Vagina (tissue), 2 donors: ENCODE measurements around the gene BCAS3. TPM values are rescaled to one million over a fixed set of nuclear protein-coding genes. Genes with fewer than 3 reads are reported as not detected.

Experiments used
- DNase-seq, 2 donors: peaks; one replicate each; pipeline ENCODE4 v3.0.0-alpha.2; 2017; ENCODE audit errors: extremely low spot score in 2 of 2
- H3K27ac ChIP-seq: fragments of 200-600 bp; sonication (generic); one replicate; pipeline ENCODE4 v1.5.1; 2019
- H3K27me3 ChIP-seq: fragments of 200-600 bp; sonication (generic); one replicate; pipeline ENCODE4 v1.5.1; 2019
- H3K36me3 ChIP-seq, 2 donors: fragments of 200-600 bp; sonication (generic); one replicate each; pipeline ENCODE4 v1.5.1; 2017 to 2019
- H3K4me1 ChIP-seq: fragments of 200-600 bp; sonication (generic); one replicate; pipeline ENCODE4 v1.5.1; 2019
- H3K4me3 ChIP-seq, 2 donors: fragments of 200-600 bp; sonication (generic); 1 replicate in 1 of 2; 2 replicates in 1 of 2; pipeline ENCODE4 v1.5.1; 2016 to 2019
- H3K9me3 ChIP-seq: fragments of 200-600 bp; sonication (generic); one replicate; pipeline ENCODE4 v1.5.1; 2019
- CTCF ChIP-seq, 3 experiments: fragments of 450-650 bp in 2 of 3; fragments of 200-600 bp in 1 of 3; sonication (generic) in 1 of 3; IDR thresholded peaks; one replicate each; pipeline ENCODE4 v1.5.1; 2017 to 2019; ENCODE audit warnings: antibody characterized with exemption in 3 of 3, mild to moderate bottlenecking in 2 of 3, moderate library complexity in 2 of 3
- POLR2A ChIP-seq, 2 donors: fragments of 450-650 bp; IDR thresholded peaks; one replicate each; pipeline ENCODE4 v1.6.1; 2017; ENCODE audit warnings: antibody characterized with exemption in 2 of 2, mild to moderate bottlenecking in 2 of 2, moderate library complexity in 2 of 2
- POLR2AphosphoS5 ChIP-seq, 2 donors: sonication (generic); formaldehyde crosslinking; IDR thresholded peaks; one replicate each; pipeline ENCODE4 v1.9.0; 2017; ENCODE audit warnings: antibody characterized with exemption in 2 of 2, mild to moderate bottlenecking in 2 of 2, low read depth in 1 of 2; ENCODE audit not compliant: insufficient read depth in 1 of 2
- intact Hi-C: fragments of 100-400 bp; cut with DNase I; formaldehyde crosslinking; loops from one replicate; pipeline ENCODE4 v1.15.1; 2023
- total RNA-seq: library from RNA; depleted of rRNA; stranded (reverse); fragments of >200 nt; gene quantifications from one replicate; pipeline ENCODE4 v1.2.3, GENCODE V29; 2016

BCAS3 gene
- total RNA-seq, 1 donor from 2014 or later = 33.1 TPM

- intact Hi-C loops = loop anchor here (5.0 kb wide), 2 partner anchors 63 to 143 kb away; no protein-coding TSS in a partner anchor
- Histone ChIP-seq H3K27ac (peak overlapping the region; percentile 83), H3K9me3 (no peaks in the 10 kb centered on the region), H3K4me1 (peaks cover 32% of the 10 kb centered on the region), H3K27me3 (peaks cover 4% of the 10 kb centered on the region), H3K36me3 (no peaks in the 10 kb centered on the region), H3K4me3 (peak overlapping the region; percentile 49 to 87)
- TF ChIP-seq POLR2A (IDR thresholded peaks at IDR 0.05) (no peak), POLR2AphosphoS5 (IDR thresholded peaks at IDR 0.05; ENCODE audit: insufficient read depth in 1 of 2, low read depth in 1 of 2) (no peak), CTCF (IDR thresholded peaks at IDR 0.05) (no peak)
- no peak for DNase-seq
Observed at GRCh38 chr17:61395409-61395982, 717.8 kb downstream of the BCAS3 start.

GRCh38 chr17:61395983-61396585, 718.4 kb downstream of the BCAS3 start:
- Histone ChIP-seq H3K36me3 (no peaks in the 10 kb centered on the region), H3K4me1 (peaks cover 36% of the 10 kb centered on the region), H3K9me3 (no peaks in the 10 kb centered on the region), H3K27me3 (peaks cover 4% of the 10 kb centered on the region), H3K4me3 (peak overlapping the region; percentile 49 to 87), H3K27ac (peak overlapping the region; percentile 83)
- TF ChIP-seq POLR2A (IDR thresholded peaks at IDR 0.05) (no peak), CTCF (IDR thresholded peaks at IDR 0.05) (no peak), POLR2AphosphoS5 (IDR thresholded peaks at IDR 0.05; ENCODE audit: insufficient read depth in 1 of 2, low read depth in 1 of 2) (no peak)
- intact Hi-C loops = loop anchor here (5.0 kb wide), 2 partner anchors 64 to 144 kb away; no protein-coding TSS in a partner anchor
- no peak for DNase-seq

GRCh38 chr17:61396586-61397085, 719.0 kb downstream of the BCAS3 start:
- DNase-seq = no peak
- Histone ChIP-seq H3K4me1 (peaks cover 41% of the 10 kb centered on the region), H3K4me3 (peak overlapping the region; percentile 49 to 87), H3K36me3 (no peaks in the 10 kb centered on the region), H3K9me3 (no peaks in the 10 kb centered on the region), H3K27ac (peak overlapping the region; percentile 83), H3K27me3 (peaks cover 7% of the 10 kb centered on the region)
- intact Hi-C loops = loop anchor here (5.0 kb wide), 2 partner anchors 64 to 144 kb away; no protein-coding TSS in a partner anchor
- TF ChIP-seq CTCF (IDR thresholded peaks at IDR 0.05) = no peak
- TF ChIP-seq POLR2AphosphoS5 (IDR thresholded peaks at IDR 0.05; ENCODE audit: insufficient read depth in 1 of 2, low read depth in 1 of 2) = peak in 1 of 2 donors; percentile 0

GRCh38 chr17:61397086-61397842, 719.6 kb downstream of the BCAS3 start:
- peak overlapping the region; percentile 49 to 87 for H3K4me3 ChIP-seq
- peak overlapping the region; percentile 83 for H3K27ac ChIP-seq
- DNase-seq = no peak
- no peaks in the 10 kb centered on the region for H3K9me3 ChIP-seq
- TF ChIP-seq POLR2A (IDR thresholded peaks at IDR 0.05) = no peak
- no peak for TF ChIP-seq POLR2AphosphoS5 (IDR thresholded peaks at IDR 0.05; ENCODE audit: insufficient read depth in 1 of 2, low read depth in 1 of 2)
- TF ChIP-seq CTCF (IDR thresholded peaks at IDR 0.05) = no peak
- intact Hi-C loops = loop anchor here (5.0 kb wide), 2 partner anchors 65 to 145 kb away; no protein-coding TSS in a partner anchor
- peaks cover 12% of the 10 kb centered on the region for H3K27me3 ChIP-seq
- peaks cover 42% of the 10 kb centered on the region for H3K4me1 ChIP-seq
- no peaks in the 10 kb centered on the region for H3K36me3 ChIP-seq
